ENCODE measurements around the gene GLRX2.
"Not testable (repeated sequence)": the region's sequence is repeated elsewhere in the genome, so short reads cannot be mapped to it uniquely, and the experiment has no call there.

GLRX2 gene

DNA sequence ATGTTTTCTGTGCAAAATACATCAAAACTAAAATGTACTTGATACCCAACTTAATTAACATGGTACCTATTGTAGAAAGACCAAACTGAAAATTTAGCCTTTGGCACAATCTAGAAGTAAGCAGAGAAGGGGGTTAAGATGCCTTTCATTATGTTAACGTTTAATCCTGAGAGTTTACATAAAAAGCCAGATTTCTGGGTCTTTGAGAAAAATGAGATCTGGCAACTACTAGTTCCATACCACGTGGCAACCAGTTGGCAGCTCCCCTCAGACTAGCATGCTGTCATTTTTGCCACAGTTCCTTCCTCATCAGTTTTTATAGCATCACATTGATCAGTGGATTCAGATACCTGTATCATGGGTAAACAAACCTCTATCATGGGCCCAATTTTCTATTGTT is 44.3 kb downstream of the GLRX2 start:
- DNase-seq, result peak; percentile 4

DNA sequence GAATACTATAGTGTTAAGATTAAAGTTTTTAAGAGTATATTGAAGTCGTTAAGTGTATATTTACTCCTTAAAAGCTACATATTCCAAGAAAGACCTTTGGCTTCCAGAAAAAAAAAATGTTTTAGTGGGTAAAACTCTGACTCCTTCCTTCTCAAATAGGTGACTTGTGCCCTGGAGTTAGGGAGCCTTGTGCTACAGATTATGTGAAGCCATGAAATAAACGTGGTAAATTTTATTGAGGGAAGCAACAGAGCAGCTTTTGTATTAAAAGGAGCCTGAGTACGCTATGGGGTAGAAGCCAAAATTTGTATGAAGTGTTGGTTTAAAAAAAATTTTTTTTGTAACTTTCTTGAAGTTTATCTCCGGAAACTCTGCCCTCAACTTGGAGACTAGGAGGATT is 44.8 kb downstream of the GLRX2 start:
- DNase-seq, result no peak

DNA sequence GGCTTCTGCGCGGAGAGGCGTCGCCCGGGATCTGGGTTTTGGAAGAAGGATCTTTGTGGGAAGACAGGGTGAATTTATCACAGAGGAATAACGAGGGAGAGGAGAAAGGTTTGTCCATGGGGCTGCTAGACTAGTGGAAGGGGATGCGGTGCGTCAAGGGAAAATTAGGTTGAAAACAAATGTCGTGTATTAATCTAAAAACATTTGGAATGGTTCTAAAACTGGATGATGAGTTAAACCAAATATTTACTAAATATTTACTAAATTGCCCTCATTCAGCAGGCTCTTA is 45.2 kb downstream of the GLRX2 start:
- no peak for DNase-seq

DNA sequence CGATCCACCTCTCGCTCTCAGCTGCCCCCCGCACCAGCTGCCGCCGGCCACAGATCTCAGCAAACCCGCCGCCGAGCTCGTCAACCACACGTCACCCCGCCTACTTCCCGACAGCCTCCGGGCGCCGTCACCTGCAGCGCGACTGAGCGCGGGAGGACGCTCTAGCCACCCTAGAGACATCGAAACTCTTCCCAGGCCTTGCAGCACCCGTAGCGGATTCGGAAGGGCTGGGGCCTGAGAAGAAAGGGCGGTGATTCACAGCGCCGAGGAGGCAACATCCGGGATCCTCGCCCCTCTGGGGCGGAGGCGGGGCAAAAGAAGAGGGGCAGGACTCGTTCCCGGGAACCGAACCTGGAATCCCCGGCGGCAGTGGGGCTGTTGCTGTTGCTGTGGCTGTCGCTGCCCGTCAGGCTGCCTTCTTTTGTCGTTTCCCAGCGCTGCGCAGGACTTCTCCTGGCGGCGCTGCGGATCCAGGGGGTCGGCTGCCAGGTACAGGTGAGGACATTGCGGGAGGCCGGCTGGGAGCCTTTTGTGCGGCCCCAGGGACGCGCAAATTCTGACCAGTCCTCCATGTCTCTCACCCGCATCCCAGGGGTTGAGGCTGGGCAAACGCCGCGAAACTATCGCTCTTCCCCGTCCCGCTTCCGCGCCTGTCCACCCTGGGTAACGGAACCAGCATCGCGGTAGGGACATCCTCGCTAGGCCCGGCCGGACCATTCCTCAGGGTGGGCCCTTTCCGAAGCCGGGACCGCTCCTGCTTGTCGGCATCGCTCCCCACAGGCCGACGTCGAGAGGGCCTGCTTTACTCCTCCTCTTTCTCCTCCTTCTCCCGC is 45.7 kb downstream of the GLRX2 start, which contains the start of the genes RO60 and UCHL5:
TSS of gene RO60 (plus strand) at position 331 of the 833 bp plus-strand sequence. CDS start 9,443 bp downstream, outside the sequence.
TSS of gene UCHL5 (minus strand) at position 79 of the 833 bp plus-strand sequence. CDS start 100 bp downstream, outside the sequence.
- peak; percentile 96 for DNase-seq

DNA sequence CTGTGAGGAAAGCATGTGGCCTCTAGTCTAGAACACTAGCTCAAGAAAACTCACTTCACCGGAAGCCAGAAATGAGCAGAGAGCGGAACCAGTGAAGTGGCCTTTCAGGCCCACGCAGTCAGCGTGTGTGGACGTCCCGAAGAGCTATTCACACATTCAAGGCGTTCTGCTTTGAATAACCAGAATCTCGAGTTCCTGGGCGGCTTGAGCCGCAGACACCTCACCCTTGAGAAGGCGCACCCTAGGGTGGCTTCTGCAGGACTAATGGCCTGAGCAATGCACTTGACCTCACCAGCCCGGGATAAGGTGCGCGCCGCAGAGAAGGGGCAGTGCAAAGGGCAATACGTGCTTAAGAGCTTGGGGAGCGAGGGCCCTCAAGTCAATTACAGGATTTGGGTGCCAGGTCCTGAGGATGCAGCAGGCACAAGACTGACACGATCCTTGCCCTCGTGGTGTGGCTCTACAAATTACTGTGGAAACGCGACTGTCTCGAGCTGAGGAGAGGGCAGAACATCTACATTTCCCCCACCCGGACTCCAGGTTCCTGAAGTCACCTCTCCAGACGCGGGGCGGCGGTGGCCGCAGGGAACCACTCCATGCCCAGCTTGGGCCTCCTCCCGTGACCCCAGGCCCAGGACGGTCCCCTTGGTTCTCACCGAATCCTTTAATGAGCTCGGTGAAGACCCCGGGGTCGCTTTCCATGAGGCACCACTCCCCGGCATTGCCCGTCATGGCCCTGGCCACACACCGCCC is 46.5 kb downstream of the GLRX2 start:
- peak; percentile 2 for DNase-seq

DNA sequence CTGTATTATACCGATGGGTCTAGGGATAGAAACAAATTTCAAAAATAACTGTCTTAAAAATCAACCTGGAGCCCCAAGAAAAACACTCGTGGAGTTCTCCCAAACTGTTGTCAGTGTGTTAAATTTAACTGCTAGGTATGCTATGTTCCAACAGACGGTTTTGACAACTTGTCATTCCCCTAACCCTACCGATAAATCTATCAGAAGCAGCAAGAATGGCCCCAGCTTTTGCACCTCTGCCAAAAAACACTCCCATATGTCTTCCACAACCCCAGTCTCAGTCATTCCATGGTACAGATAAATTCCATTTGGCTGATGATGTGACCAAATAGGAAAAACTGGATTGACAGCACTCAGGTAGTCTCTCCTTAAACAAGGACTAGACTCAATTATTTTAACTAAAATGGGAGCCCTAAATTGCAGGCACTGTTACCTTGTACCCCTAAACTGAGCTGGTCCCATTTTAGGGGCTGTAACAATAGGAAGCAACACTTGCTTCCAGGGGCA is 51.0 kb downstream of the GLRX2 start:
- no peak for DNase-seq

DNA sequence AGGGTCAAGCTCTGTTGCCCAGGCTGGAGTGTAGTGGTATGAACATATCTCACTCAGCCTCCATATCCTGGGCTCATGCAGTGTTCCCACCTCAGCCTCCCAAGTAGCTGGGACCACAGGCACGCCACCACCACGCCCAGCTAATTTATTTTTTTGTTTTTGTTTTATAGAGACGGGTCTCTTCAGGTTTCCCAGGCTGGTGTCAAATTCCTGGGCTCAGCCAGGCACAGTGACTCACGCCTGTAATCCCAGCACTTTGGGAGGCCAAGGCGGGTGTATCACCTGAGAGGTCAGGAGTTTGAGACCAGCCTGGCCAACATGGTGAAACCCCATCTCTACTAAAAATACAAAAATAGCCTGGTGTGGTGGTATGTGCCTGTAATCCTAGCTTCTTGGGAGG is 56.3 kb downstream of the GLRX2 start:
- not testable (repeated sequence) for DNase-seq

Measured in NCI-H2029 (cell line).